ENCODE data around the gene CTNNA3. TPM values are rescaled to one million over a fixed set of nuclear protein-coding genes. Genes with fewer than 3 reads are reported as not detected.

CTNNA3 gene
- total RNA-seq, 1 experiment from 2014 or later, result 0.20 TPM

DNA sequence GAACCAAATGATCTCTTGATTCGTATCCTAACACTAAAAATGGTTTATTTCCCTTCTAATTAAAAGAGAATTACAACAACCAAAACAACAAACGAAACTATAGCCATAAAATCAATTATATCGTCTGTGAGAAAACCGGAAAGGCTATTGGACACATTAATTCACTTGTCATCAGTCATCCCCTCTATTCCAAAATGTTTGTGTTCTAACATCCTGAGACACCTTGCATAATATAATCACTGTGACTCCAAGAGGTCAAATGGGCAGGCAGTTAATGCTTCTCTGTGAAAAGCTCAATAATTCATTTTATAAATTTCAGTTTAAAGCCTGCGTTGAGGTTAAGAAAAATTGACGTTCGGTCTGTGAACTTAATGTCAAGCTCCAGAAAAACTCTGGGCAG is 770.6 kb downstream of the CTNNA3 start:
- Histone ChIP-seq H3K4me3 (ENCODE audit: low read depth, low read length) (no peak overlapping the region), H3K9me3 (no peaks in the 10 kb centered on the region), H3K27me3 (replicated peaks; ENCODE audit: control insufficient read depth, insufficient read depth, low read length) (no peaks in the 10 kb centered on the region; the same call in 1 of the 2 replicates), H3K36me3 (ENCODE audit: control insufficient read depth, insufficient read depth, low read length) (no peaks in the 10 kb centered on the region), H3K4me1 (no peaks in the 10 kb centered on the region)
- no peak for DNase-seq
- Mint-ChIP-seq H3K9me3 (ENCODE audit: unreplicated experiment) (no peaks in the 10 kb centered on the region), H3K4me1 (ENCODE audit: low read depth, unreplicated experiment) (no peaks in the 10 kb centered on the region), H3K4me3 (ENCODE audit: unreplicated experiment) (no peak overlapping the region), H3K27ac (ENCODE audit: unreplicated experiment) (no peak overlapping the region), H3K27me3 (ENCODE audit: insufficient read depth, unreplicated experiment) (peaks cover 19% of the 10 kb centered on the region), H3K36me3 (ENCODE audit: insufficient read depth, unreplicated experiment) (no peaks in the 10 kb centered on the region)
- POLR2A ChIA-PET, result no interaction called here
- BruUV-seq (replicated peaks), result no TSS peak
- TF ChIP-seq, protein P1, sequence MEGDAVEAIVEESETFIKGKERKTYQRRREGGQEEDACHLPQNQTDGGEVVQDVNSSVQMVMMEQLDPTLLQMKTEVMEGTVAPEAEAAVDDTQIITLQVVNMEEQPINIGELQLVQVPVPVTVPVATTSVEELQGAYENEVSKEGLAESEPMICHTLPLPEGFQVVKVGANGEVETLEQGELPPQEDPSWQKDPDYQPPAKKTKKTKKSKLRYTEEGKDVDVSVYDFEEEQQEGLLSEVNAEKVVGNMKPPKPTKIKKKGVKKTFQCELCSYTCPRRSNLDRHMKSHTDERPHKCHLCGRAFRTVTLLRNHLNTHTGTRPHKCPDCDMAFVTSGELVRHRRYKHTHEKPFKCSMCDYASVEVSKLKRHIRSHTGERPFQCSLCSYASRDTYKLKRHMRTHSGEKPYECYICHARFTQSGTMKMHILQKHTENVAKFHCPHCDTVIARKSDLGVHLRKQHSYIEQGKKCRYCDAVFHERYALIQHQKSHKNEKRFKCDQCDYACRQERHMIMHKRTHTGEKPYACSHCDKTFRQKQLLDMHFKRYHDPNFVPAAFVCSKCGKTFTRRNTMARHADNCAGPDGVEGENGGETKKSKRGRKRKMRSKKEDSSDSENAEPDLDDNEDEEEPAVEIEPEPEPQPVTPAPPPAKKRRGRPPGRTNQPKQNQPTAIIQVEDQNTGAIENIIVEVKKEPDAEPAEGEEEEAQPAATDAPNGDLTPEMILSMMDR (IDR thresholded peaks at IDR 0.05; ENCODE audit: insufficient read depth in 1 of 2, low read depth in 1 of 2, low read length in 1 of 2, severe bottlenecking in 1 of 2, unreplicated experiment in 1 of 2), result no peak
- intact Hi-C loops (cut with micrococcal nuclease; ENCODE audit: unreplicated experiment), result loop anchor here (10.0 kb wide), 1 partner anchor 401 kb away; no protein-coding TSS in a partner anchor
- CTCF ChIA-PET, result interaction anchor here (0.9 to 1.3 kb wide), 3 partner anchors 11 to 596 kb away, joined by 3 to 12 read pairs (median 9); no protein-coding TSS in a partner anchor

DNA sequence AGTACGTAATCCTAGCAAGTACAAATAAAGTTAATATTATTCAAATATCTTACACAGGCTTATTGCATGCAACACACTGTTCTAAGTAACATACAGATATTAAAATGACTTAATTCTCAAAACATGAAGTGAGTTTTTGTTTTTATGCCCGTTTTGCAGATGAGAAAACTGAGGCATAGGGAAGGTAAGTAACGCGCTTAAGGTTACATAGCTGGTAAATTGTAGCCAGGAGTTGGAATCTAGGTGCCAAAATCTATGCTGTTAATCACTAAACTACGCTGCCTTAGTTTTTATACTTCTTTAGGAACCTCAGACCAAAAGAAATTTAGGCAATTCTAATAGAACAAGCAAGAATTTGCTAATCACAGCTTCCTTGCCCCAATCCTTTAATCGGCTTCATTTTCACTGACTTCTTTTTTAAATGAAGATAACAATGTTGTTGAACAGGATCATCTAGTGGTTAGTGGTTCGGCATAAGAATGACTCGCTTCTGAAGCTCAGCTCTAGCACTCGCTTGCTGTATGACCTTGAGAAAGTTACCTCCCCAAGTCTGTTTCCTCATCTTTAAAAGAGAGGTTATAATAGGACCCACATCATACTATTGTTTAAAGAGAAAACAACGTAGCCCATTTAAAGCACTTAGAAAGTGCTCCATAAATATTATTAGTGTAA is 771.2 kb downstream of the CTNNA3 start:
- Mint-ChIP-seq H3K9me3 (ENCODE audit: unreplicated experiment) (no peaks in the 10 kb centered on the region), H3K36me3 (ENCODE audit: insufficient read depth, unreplicated experiment) (no peaks in the 10 kb centered on the region), H3K4me3 (ENCODE audit: unreplicated experiment) (no peak overlapping the region), H3K27me3 (ENCODE audit: insufficient read depth, unreplicated experiment) (peaks cover 19% of the 10 kb centered on the region), H3K4me1 (ENCODE audit: low read depth, unreplicated experiment) (no peaks in the 10 kb centered on the region), H3K27ac (ENCODE audit: unreplicated experiment) (no peak overlapping the region)
- TF ChIP-seq, protein P1 (IDR thresholded peaks at IDR 0.05; ENCODE audit: insufficient read depth in 1 of 2, low read depth in 1 of 2, low read length in 1 of 2, severe bottlenecking in 1 of 2, unreplicated experiment in 1 of 2), result no peak
- intact Hi-C loops (cut with micrococcal nuclease; ENCODE audit: unreplicated experiment), result loop anchor here (10.0 kb wide), 1 partner anchor 400 kb away; no protein-coding TSS in a partner anchor
- BruUV-seq (replicated peaks), result no TSS peak
- CTCF ChIA-PET, result interaction anchor here (1.3 kb wide), 2 partner anchors 12 to 596 kb away, joined by 9 to 12 read pairs; no protein-coding TSS in a partner anchor
- H3K36me3 ChIP-seq (ENCODE audit: control insufficient read depth, insufficient read depth, low read length), result no peaks in the 10 kb centered on the region
- no peak for DNase-seq
- POLR2A ChIA-PET, result no interaction called here
- no peaks in the 10 kb centered on the region for H3K4me1 ChIP-seq
- H3K9me3 ChIP-seq, result no peaks in the 10 kb centered on the region
- no peaks in the 10 kb centered on the region; the same call in 1 of the 2 replicates for H3K27me3 ChIP-seq (replicated peaks; ENCODE audit: control insufficient read depth, insufficient read depth, low read length)
- H3K4me3 ChIP-seq (ENCODE audit: low read depth, low read length), result no peak overlapping the region

DNA sequence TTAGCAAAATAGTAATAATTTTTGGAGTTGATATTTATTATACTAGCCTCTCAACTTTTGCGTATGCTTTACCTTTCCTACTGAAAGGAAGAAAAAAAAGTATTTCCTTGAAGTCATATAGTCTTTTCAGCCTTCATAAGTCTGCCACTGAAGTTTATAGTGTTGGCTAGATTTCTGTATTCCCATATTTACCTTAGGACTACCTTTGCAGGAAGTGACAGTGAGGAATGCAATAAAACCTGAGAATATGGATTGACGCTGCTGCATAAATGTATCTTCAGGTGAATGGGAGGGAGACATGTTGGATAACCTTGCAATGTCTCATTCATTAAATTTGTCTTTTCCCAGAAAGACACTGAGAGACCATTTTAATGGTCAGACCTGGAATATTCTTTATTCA is 776.7 kb downstream of the CTNNA3 start:
- no peaks in the 10 kb centered on the region for H3K9me3 ChIP-seq
- H3K4me3 ChIP-seq (ENCODE audit: low read depth, low read length), result no peak overlapping the region
- H3K36me3 ChIP-seq (ENCODE audit: control insufficient read depth, insufficient read depth, low read length), result no peaks in the 10 kb centered on the region
- Mint-ChIP-seq H3K4me1 (ENCODE audit: low read depth, unreplicated experiment) (no peaks in the 10 kb centered on the region), H3K9me3 (ENCODE audit: unreplicated experiment) (no peaks in the 10 kb centered on the region), H3K27ac (ENCODE audit: unreplicated experiment) (no peak overlapping the region), H3K27me3 (ENCODE audit: insufficient read depth, unreplicated experiment) (peaks cover 6% of the 10 kb centered on the region), H3K4me3 (ENCODE audit: unreplicated experiment) (no peak overlapping the region), H3K36me3 (ENCODE audit: insufficient read depth, unreplicated experiment) (no peaks in the 10 kb centered on the region)
- ChIA-PET CTCF (no interaction called here), POLR2A (no interaction called here)
- no peaks in the 10 kb centered on the region for H3K4me1 ChIP-seq
- BruUV-seq (replicated peaks), result no TSS peak
- DNase-seq, result no peak
- intact Hi-C loops (cut with micrococcal nuclease; ENCODE audit: unreplicated experiment), result no loop called here
- H3K27me3 ChIP-seq (replicated peaks; ENCODE audit: control insufficient read depth, insufficient read depth, low read length), result no peaks in the 10 kb centered on the region
- TF ChIP-seq, protein P1 (IDR thresholded peaks at IDR 0.05; ENCODE audit: insufficient read depth in 1 of 2, low read depth in 1 of 2, low read length in 1 of 2, severe bottlenecking in 1 of 2, unreplicated experiment in 1 of 2), result no peak

All from Caco-2 (cell line).